WTC11 (cell line): ENCODE measurements around the gene ADAMTS10. TPM values are rescaled to one million over a fixed set of nuclear protein-coding genes. Genes with fewer than 3 reads are reported as not detected.
A peak's percentile ranks its signal among the peaks of the same experiment; 100 is the strongest.

Experiments
- ATAC-seq: fragments of 200-7000 bp; cut with Tn5 transposase; 2 replicates; pipeline ENCODE4 v1.10.0; 2021; ENCODE audit warnings: mild to moderate bottlenecking, moderate library complexity
- CTCF ChIA-PET: fragments of 300-600 bp; sonication (Branson Sonifier 250); formaldehyde crosslinking; loops from one replicate; lab custom pipeline; 2021; ENCODE audit warnings: antibody characterized with exemption; lab: Charles Lee
- POLR2A ChIA-PET: fragments of 350-600 bp; sonication (Branson Sonifier 250); formaldehyde crosslinking; loops from one replicate; lab custom pipeline; 2021; ENCODE audit warnings: antibody characterized with exemption; lab: Charles Lee
- DNase-seq: peaks from one replicate; pipeline ENCODE4 v3.0.0; 2021; ENCODE audit warnings: low spot score
- H3K27ac Mint-ChIP-seq: 2 replicates; pipeline ENCODE4 v1.8.0; 2021; ENCODE audit warnings: mixed read lengths
- H3K27me3 Mint-ChIP-seq: 2 replicates; pipeline ENCODE4 v1.8.0; 2021; ENCODE audit warnings: low read depth, mild to moderate bottlenecking, moderate library complexity, mixed read lengths
- H3K36me3 Mint-ChIP-seq: 2 replicates; pipeline ENCODE4 v1.8.0; 2021; ENCODE audit warnings: mixed read lengths
- H3K4me1 Mint-ChIP-seq: 2 replicates; pipeline ENCODE4 v1.8.0; 2022; ENCODE audit warnings: mixed read lengths
- H3K4me3 Mint-ChIP-seq: 2 replicates; pipeline ENCODE4 v1.8.0; 2021; ENCODE audit warnings: mild to moderate bottlenecking, moderate library complexity, mixed read lengths
- H3K9me3 Mint-ChIP-seq: 2 replicates; pipeline ENCODE4 v1.8.0; 2021; ENCODE audit warnings: mixed read lengths
- AR ChIP-seq: fragments of 250-450 bp; sonication (Bioruptor Pico); IDR thresholded peaks from 2 replicates; pipeline ENCODE4 v1.9.0; 2021; ENCODE audit warnings: mild to moderate bottlenecking
- CREB1 ChIP-seq: sonication (generic); formaldehyde crosslinking; IDR thresholded peaks from 2 replicates; pipeline ENCODE4 v1.8.0; 2023; ENCODE audit warnings: mild to moderate bottlenecking, missing genetic modification reagents
- CREM ChIP-seq: sonication (generic); formaldehyde crosslinking; IDR thresholded peaks from 2 replicates; pipeline ENCODE4 v1.8.1; 2022; ENCODE audit warnings: mild to moderate bottlenecking, missing genetic modification reagents, moderate library complexity
- E2F4 ChIP-seq: sonication (generic); formaldehyde crosslinking; IDR thresholded peaks from 2 replicates; pipeline ENCODE4 v1.8.1; 2022; ENCODE audit warnings: low read depth, mild to moderate bottlenecking, moderate library complexity, missing genetic modification reagents, borderline replicate concordance
- ELF4 ChIP-seq: sonication (generic); formaldehyde crosslinking; IDR thresholded peaks from 2 replicates; pipeline ENCODE4 v1.8.1; 2022; ENCODE audit warnings: low read depth, mild to moderate bottlenecking, moderate library complexity, missing genetic modification reagents
- ERG ChIP-seq: fragments of 250-450 bp; sonication (Bioruptor Pico); IDR thresholded peaks from 2 replicates; pipeline ENCODE4 v1.8.0; 2021; ENCODE audit warnings: mild to moderate bottlenecking
- ESRRA ChIP-seq: sonication (generic); formaldehyde crosslinking; IDR thresholded peaks from 2 replicates; pipeline ENCODE4 v1.8.1; 2022; ENCODE audit warnings: mild to moderate bottlenecking, missing genetic modification reagents, borderline replicate concordance
- FOXJ3 ChIP-seq: sonication (generic); formaldehyde crosslinking; IDR thresholded peaks from 2 replicates; pipeline ENCODE4 v1.9.0; 2021; ENCODE audit warnings: missing genetic modification reagents, mild to moderate bottlenecking, borderline replicate concordance
- FOXK1 ChIP-seq: sonication (generic); formaldehyde crosslinking; IDR thresholded peaks from 2 replicates; pipeline ENCODE4 v1.8.0; 2022; ENCODE audit warnings: mild to moderate bottlenecking, moderate library complexity, missing genetic modification reagents
- IRF1 ChIP-seq: sonication (generic); formaldehyde crosslinking; IDR thresholded peaks from 2 replicates; pipeline ENCODE4 v1.8.0; 2023; ENCODE audit warnings: missing genetic modification reagents
- NFE2L1 ChIP-seq: sonication (generic); formaldehyde crosslinking; IDR thresholded peaks from 2 replicates; pipeline ENCODE4 v1.8.1; 2023; ENCODE audit warnings: missing genetic modification reagents
- NR2C2 ChIP-seq: sonication (generic); formaldehyde crosslinking; IDR thresholded peaks from 2 replicates; pipeline ENCODE4 v1.8.0; 2022; ENCODE audit warnings: mild to moderate bottlenecking, missing genetic modification reagents
- SMAD4 ChIP-seq: sonication (generic); formaldehyde crosslinking; IDR thresholded peaks from 2 replicates; pipeline ENCODE4 v1.8.0; 2022; ENCODE audit warnings: mild to moderate bottlenecking, missing genetic modification reagents
- TCF7 ChIP-seq: sonication (generic); formaldehyde crosslinking; IDR thresholded peaks from 2 replicates; pipeline ENCODE4 v1.8.0; 2022; ENCODE audit warnings: mild to moderate bottlenecking, low read depth, missing genetic modification reagents, moderate library complexity
- TP53 ChIP-seq: sonication (generic); formaldehyde crosslinking; IDR thresholded peaks from 2 replicates; pipeline ENCODE4 v1.8.1; 2023; ENCODE audit warnings: mild to moderate bottlenecking, missing genetic modification reagents
- ZNF219 ChIP-seq: sonication (generic); formaldehyde crosslinking; IDR thresholded peaks from 2 replicates; pipeline ENCODE4 v1.8.0; 2023; ENCODE audit warnings: missing genetic modification reagents, mild to moderate bottlenecking, borderline replicate concordance
- ZNF281 ChIP-seq: sonication (generic); formaldehyde crosslinking; IDR thresholded peaks from 2 replicates; pipeline ENCODE4 v1.8.0; 2023; ENCODE audit warnings: mild to moderate bottlenecking, missing genetic modification reagents
- ZNF512 ChIP-seq: sonication (generic); formaldehyde crosslinking; IDR thresholded peaks from 2 replicates; pipeline ENCODE4 v1.8.1; 2022; ENCODE audit warnings: missing genetic modification reagents, borderline replicate concordance
- ZNF532 ChIP-seq: fragments of 250-450 bp; sonication (Bioruptor Pico); IDR thresholded peaks from 2 replicates; pipeline ENCODE4 v1.9.0; 2021; ENCODE audit warnings: mild to moderate bottlenecking, borderline replicate concordance
- total RNA-seq: library from RNA; stranded (reverse); gene quantifications from 3 replicates; pipeline ENCODE4 v1.2.3, GENCODE V29; 2021

Gene ADAMTS10
- total RNA-seq, 1 experiment from 2014 or later = 16.0 TPM

GRCh38 chr19:8561075-8561764, 49.3 kb downstream of the ADAMTS10 start:
- no peaks in the 10 kb centered on the region; the same call in 1 of the 2 replicates for H3K27me3 Mint-ChIP-seq
- ChIA-PET CTCF (interaction anchor here (0.6 to 1.4 kb wide), 4 partner anchors 17 to 36 kb away, joined by 4 to 5 read pairs (median 4); partner anchors contain the start of gene MYO1F), POLR2A (no interaction called here)
- no peaks in the 10 kb centered on the region for H3K9me3 Mint-ChIP-seq
- peak overlapping the region; percentile 57; the same call in 1 of the 2 replicates for H3K27ac Mint-ChIP-seq
- peak; percentile 80; the same call in 1 of the 2 replicates for TF ChIP-seq ZNF512 (CRISPR knock-in tag)
- no peak for TF ChIP-seq FOXK1 (CRISPR knock-in tag)
- TF ChIP-seq NFE2L1 = no peak
- TF ChIP-seq CREM (CRISPR knock-in tag) = no peak
- no peak for TF ChIP-seq SMAD4 (CRISPR knock-in tag)
- no peaks in the 10 kb centered on the region for H3K4me1 Mint-ChIP-seq
- peak; percentile 91 for ATAC-seq
- no peak overlapping the region for H3K4me3 Mint-ChIP-seq
- no peak for DNase-seq
- no peaks in the 10 kb centered on the region for H3K36me3 Mint-ChIP-seq

GRCh38 chr19:8558325-8558724, 52.2 kb downstream of the ADAMTS10 start:
- no peaks in the 10 kb centered on the region for H3K4me1 Mint-ChIP-seq
- ChIA-PET CTCF (interaction anchor here (0.7 to 3.3 kb wide), 6 partner anchors 20 to 204 kb away, joined by 3 to 16 read pairs (median 4); partner anchors contain the start of gene ZNF414), POLR2A (no interaction called here)
- no peaks in the 10 kb centered on the region for H3K9me3 Mint-ChIP-seq
- ATAC-seq (no peak), DNase-seq (no peak)
- H3K27me3 Mint-ChIP-seq = no peaks in the 10 kb centered on the region; the same call in 1 of the 2 replicates
- no peak overlapping the region for H3K4me3 Mint-ChIP-seq
- H3K36me3 Mint-ChIP-seq = no peaks in the 10 kb centered on the region
- no peak overlapping the region for H3K27ac Mint-ChIP-seq
- TF ChIP-seq E2F4 (CRISPR knock-in tag) (no peak), ZNF532 (CRISPR knock-in tag) (no peak), CREB1 (no peak), IRF1 (no peak), FOXK1 (CRISPR knock-in tag) (no peak), ZNF219 (CRISPR knock-in tag) (no peak), TP53 (CRISPR knock-in tag) (no peak), TCF7 (CRISPR knock-in tag) (no peak), ELF4 (no peak), FOXJ3 (no peak), NR2C2 (no peak), ESRRA (no peak), ZNF281 (CRISPR knock-in tag) (no peak), ERG (CRISPR knock-in tag) (no peak), AR (CRISPR knock-in tag) (no peak)
